Measurements from ENCODE around the gene NMU.
"Not testable (repeated sequence)": the region's sequence is repeated elsewhere in the genome, so short reads cannot be mapped to it uniquely, and the experiment has no call there.

NMU gene

GRCh38 chr4:55635741-55636655 lies at the start of gene NMU:
Gene NMU, minus strand, starts transcription at chr4:55636298. Its CDS starts 106 bp downstream, at chr4:55636192.
- DNase-seq = no peak

- DNase-seq = no peak
Measured at GRCh38 chr4:55684276-55684675, 48.2 kb upstream of the NMU start.

GRCh38 chr4:55682797-55683196 lies 46.7 kb upstream of the NMU start:
- not testable (repeated sequence) for DNase-seq

- no peak for DNase-seq
Measured at GRCh38 chr4:55682295-55682694, 46.2 kb upstream of the NMU start.

- no peak for DNase-seq
Measured at GRCh38 chr4:55681430-55681829, 45.3 kb upstream of the NMU start.

GRCh38 chr4:55675196-55675793 lies 39.2 kb upstream of the NMU start:
- no peak for DNase-seq

GRCh38 chr4:55673424-55673823 lies 37.3 kb upstream of the NMU start:
- DNase-seq = no peak

GRCh38 chr4:55671667-55672066 lies 35.6 kb upstream of the NMU start:
- DNase-seq = no peak

GRCh38 chr4:55670695-55671094 lies 34.6 kb upstream of the NMU start:
- no peak for DNase-seq

- DNase-seq = no peak
Measured at GRCh38 chr4:55668449-55668848, 32.4 kb upstream of the NMU start.

GRCh38 chr4:55666535-55666934 lies 30.4 kb upstream of the NMU start:
- no peak for DNase-seq

- DNase-seq = no peak
Measured at GRCh38 chr4:55663145-55663544, 27.0 kb upstream of the NMU start.

GRCh38 chr4:55661398-55662056 lies 25.4 kb upstream of the NMU start:
- DNase-seq = no peak

GRCh38 chr4:55658657-55659056 lies 22.6 kb upstream of the NMU start:
- DNase-seq = no peak

GRCh38 chr4:55654131-55654530 lies 18.0 kb upstream of the NMU start:
- no peak for DNase-seq

GRCh38 chr4:55650483-55650882 lies 14.4 kb upstream of the NMU start:
- no peak for DNase-seq

- DNase-seq = no peak
Measured at GRCh38 chr4:55637272-55637820, 1.2 kb upstream of the NMU start.

GRCh38 chr4:55636656-55636999 lies 530 bp upstream of the NMU start:
- no peak for DNase-seq

- DNase-seq = no peak
Measured at GRCh38 chr4:55635282-55635681, 816 bp downstream of the NMU start.

GRCh38 chr4:55634417-55635128 lies 1.5 kb downstream of the NMU start:
- DNase-seq = no peak

- no peak for DNase-seq
Measured at GRCh38 chr4:55633903-55634302, 2.2 kb downstream of the NMU start.

GRCh38 chr4:55625835-55626234 lies 10.3 kb downstream of the NMU start:
- no peak for DNase-seq

GRCh38 chr4:55624063-55624462 lies 12.0 kb downstream of the NMU start:
- not testable (repeated sequence) for DNase-seq
